HG03060 (cell line): ENCODE measurements around the gene STK38L.
"Not testable (repeated sequence)": the region's sequence is repeated elsewhere in the genome, so short reads cannot be mapped to it uniquely, and the experiment has no call there.

Experiments
- ATAC-seq: cut with Tn5 transposase; IDR thresholded peaks from one replicate; pipeline ENCODE4 v1.9.1; 2021; ENCODE audit warnings: low read depth, moderate number of reproducible peaks; ENCODE audit not compliant: unreplicated experiment

Gene STK38L

GRCh38 chr12:27221625-27222387 lies 22.3 kb upstream of the STK38L start:
- ATAC-seq = no peak

- ATAC-seq = no peak
Measured at GRCh38 chr12:27226407-27226929, 17.6 kb upstream of the STK38L start.

- ATAC-seq = no peak
Measured at GRCh38 chr12:27229367-27229766, 14.7 kb upstream of the STK38L start.

- not testable (repeated sequence) for ATAC-seq
Measured at GRCh38 chr12:27231374-27231773, 12.7 kb upstream of the STK38L start.

GRCh38 chr12:27233814-27234213 lies 10.3 kb upstream of the STK38L start:
- no peak for ATAC-seq

GRCh38 chr12:27236498-27236897 lies 7.6 kb upstream of the STK38L start:
- ATAC-seq = no peak

- no peak for ATAC-seq
Measured at GRCh38 chr12:27237790-27238771, 6.0 kb upstream of the STK38L start.

- ATAC-seq = no peak
Measured at GRCh38 chr12:27243006-27243405, 1.1 kb upstream of the STK38L start.

- ATAC-seq = no peak
Measured at GRCh38 chr12:27244689-27245488, 803 bp downstream of the STK38L start.

- no peak for ATAC-seq
Measured at GRCh38 chr12:27246141-27246540, 2.1 kb downstream of the STK38L start.

- ATAC-seq = no peak
Measured at GRCh38 chr12:27246774-27247173, 2.7 kb downstream of the STK38L start.

GRCh38 chr12:27252934-27253333 lies 8.8 kb downstream of the STK38L start:
- no peak for ATAC-seq

- ATAC-seq = no peak
Measured at GRCh38 chr12:27253347-27253746, 9.3 kb downstream of the STK38L start.

- ATAC-seq = no peak
Measured at GRCh38 chr12:27255806-27256205, 11.7 kb downstream of the STK38L start.

GRCh38 chr12:27257104-27257843 lies 13.2 kb downstream of the STK38L start:
- no peak for ATAC-seq

- ATAC-seq = no peak
Measured at GRCh38 chr12:27260746-27261145, 16.7 kb downstream of the STK38L start.

- no peak for ATAC-seq
Measured at GRCh38 chr12:27261866-27262265, 17.8 kb downstream of the STK38L start.

- no peak for ATAC-seq
Measured at GRCh38 chr12:27270148-27270547, 26.1 kb downstream of the STK38L start.

GRCh38 chr12:27271206-27271605 lies 27.1 kb downstream of the STK38L start:
- ATAC-seq = no peak
